Memory B cell (primary cell): Measurements from ENCODE around the gene PHC1.

Experiments used
- ATAC-seq: fragments of 150-1000 bp; cut with Tn5 transposase; 2 replicates; pipeline ENCODE4 v1.10.0; 2021; ENCODE audit warnings: low read depth, mild to moderate bottlenecking, moderate library complexity
- DNase-seq, 2 donors: peaks; one replicate each; pipeline ENCODE4 v3.0.0; 2022; ENCODE audit warnings: low spot score in 2 of 2
- H3K27ac Mint-ChIP-seq: one replicate; pipeline ENCODE4 v1.8.0; 2022; ENCODE audit warnings: mild to moderate bottlenecking, moderate library complexity, mixed read lengths
- H3K27me3 Mint-ChIP-seq: one replicate; pipeline ENCODE4 v1.8.0; 2022; ENCODE audit warnings: mixed read lengths
- H3K36me3 Mint-ChIP-seq: one replicate; pipeline ENCODE4 v1.8.0; 2022; ENCODE audit warnings: mild to moderate bottlenecking, mixed read lengths
- H3K4me1 Mint-ChIP-seq: one replicate; pipeline ENCODE4 v1.8.0; 2022; ENCODE audit warnings: mixed read lengths
- H3K4me3 Mint-ChIP-seq: one replicate; pipeline ENCODE4 v1.8.0; 2022; ENCODE audit warnings: mild to moderate bottlenecking, moderate library complexity, mixed read lengths
- H3K9me3 Mint-ChIP-seq: one replicate; pipeline ENCODE4 v1.8.0; 2022; ENCODE audit warnings: mixed read lengths

PHC1 gene

GRCh38 chr12:8985213-8985754, 71.0 kb downstream of the PHC1 start:
- no peak overlapping the region for H3K4me3 Mint-ChIP-seq
- H3K4me1 Mint-ChIP-seq = peaks cover 13% of the 10 kb centered on the region
- H3K9me3 Mint-ChIP-seq = peaks cover 5% of the 10 kb centered on the region
- H3K36me3 Mint-ChIP-seq = peaks cover 13% of the 10 kb centered on the region
- ATAC-seq (no peak), DNase-seq (no peak)
- H3K27ac Mint-ChIP-seq = no peak overlapping the region
- H3K27me3 Mint-ChIP-seq = no peaks in the 10 kb centered on the region

- no peak for ATAC-seq
- H3K4me1 Mint-ChIP-seq = peaks cover 13% of the 10 kb centered on the region
- H3K36me3 Mint-ChIP-seq = peaks cover 5% of the 10 kb centered on the region
- DNase-seq = no peak
- no peak overlapping the region for H3K27ac Mint-ChIP-seq
- no peak overlapping the region for H3K4me3 Mint-ChIP-seq
- no peaks in the 10 kb centered on the region for H3K27me3 Mint-ChIP-seq
- peaks cover 1% of the 10 kb centered on the region for H3K9me3 Mint-ChIP-seq
These were observed 72.9 kb downstream of the PHC1 start for GRCh38 chr12:8987163-8987562.

- ATAC-seq (no peak), DNase-seq (no peak)
- H3K27ac Mint-ChIP-seq = no peak overlapping the region
- H3K4me3 Mint-ChIP-seq = no peak overlapping the region
- peaks cover 1% of the 10 kb centered on the region for H3K9me3 Mint-ChIP-seq
- peaks cover 13% of the 10 kb centered on the region for H3K4me1 Mint-ChIP-seq
- peaks cover 5% of the 10 kb centered on the region for H3K36me3 Mint-ChIP-seq
- H3K27me3 Mint-ChIP-seq = no peaks in the 10 kb centered on the region
These were observed 73.4 kb downstream of the PHC1 start for GRCh38 chr12:8987685-8988084.

GRCh38 chr12:8989413-8989812, 75.1 kb downstream of the PHC1 start, which contains the start of gene KLRG1:
Gene KLRG1, plus strand, starts transcription at chr12:8989546. Its CDS starts 90 bp downstream, at chr12:8989636.
- no peaks in the 10 kb centered on the region for H3K9me3 Mint-ChIP-seq
- no peak for DNase-seq
- H3K27ac Mint-ChIP-seq = no peak within 1 kb of the TSS
- ATAC-seq = peak; percentile 38
- no peaks in the 10 kb centered on the region for H3K36me3 Mint-ChIP-seq
- peak within 1 kb of the TSS; percentile 11 for H3K4me3 Mint-ChIP-seq
- peaks cover 13% of the 10 kb centered on the region for H3K4me1 Mint-ChIP-seq
- H3K27me3 Mint-ChIP-seq = no peaks in the 10 kb centered on the region
